ENCODE measurements around the gene GRM1. TPM values are rescaled to one million over a fixed set of nuclear protein-coding genes. Genes with fewer than 3 reads are reported as not detected.

GRM1 gene
- total and polyA plus RNA-seq, 2 donors (not counting 1 experiment from before 2014, with no cell fraction given), result not detected

DNA sequence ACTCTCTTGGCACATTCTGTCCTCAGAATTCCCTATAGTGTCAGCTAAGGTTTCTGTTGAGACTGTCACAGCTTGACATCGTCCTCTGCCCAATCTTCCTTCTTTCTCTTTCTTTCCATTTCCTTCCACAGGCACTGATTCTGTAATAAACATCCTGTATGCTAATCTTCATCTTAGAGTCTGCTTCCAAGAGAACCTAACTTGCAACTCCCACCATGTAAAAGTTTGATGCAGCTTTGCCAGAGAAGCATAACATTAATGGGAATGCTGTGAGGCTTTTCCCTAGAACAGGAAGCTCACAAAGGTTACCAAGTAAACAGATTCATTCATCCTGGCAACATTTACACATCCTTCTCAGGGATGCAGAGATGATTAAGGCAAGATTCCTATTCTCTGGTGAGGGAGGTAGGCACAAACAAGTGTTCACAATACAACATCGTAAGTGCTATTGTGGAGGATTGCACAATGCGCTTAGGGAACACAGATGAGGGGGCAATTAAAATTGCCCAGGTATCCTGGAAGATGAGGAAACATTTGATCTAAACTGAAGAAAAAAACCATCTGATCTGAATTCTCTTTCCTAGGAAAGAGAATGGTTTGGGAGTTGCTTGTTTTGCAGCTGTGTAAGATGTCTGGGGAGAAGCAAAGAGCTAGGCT lies 74.7 kb downstream of the GRM1 start:
- ATAC-seq (ENCODE audit: low read depth), result no peak
- TF ChIP-seq, protein P1, sequence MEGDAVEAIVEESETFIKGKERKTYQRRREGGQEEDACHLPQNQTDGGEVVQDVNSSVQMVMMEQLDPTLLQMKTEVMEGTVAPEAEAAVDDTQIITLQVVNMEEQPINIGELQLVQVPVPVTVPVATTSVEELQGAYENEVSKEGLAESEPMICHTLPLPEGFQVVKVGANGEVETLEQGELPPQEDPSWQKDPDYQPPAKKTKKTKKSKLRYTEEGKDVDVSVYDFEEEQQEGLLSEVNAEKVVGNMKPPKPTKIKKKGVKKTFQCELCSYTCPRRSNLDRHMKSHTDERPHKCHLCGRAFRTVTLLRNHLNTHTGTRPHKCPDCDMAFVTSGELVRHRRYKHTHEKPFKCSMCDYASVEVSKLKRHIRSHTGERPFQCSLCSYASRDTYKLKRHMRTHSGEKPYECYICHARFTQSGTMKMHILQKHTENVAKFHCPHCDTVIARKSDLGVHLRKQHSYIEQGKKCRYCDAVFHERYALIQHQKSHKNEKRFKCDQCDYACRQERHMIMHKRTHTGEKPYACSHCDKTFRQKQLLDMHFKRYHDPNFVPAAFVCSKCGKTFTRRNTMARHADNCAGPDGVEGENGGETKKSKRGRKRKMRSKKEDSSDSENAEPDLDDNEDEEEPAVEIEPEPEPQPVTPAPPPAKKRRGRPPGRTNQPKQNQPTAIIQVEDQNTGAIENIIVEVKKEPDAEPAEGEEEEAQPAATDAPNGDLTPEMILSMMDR (IDR thresholded peaks at IDR 0.05), result no peak
- no peak for TF ChIP-seq EZH2 (IDR thresholded peaks at IDR 0.05; ENCODE audit: borderline replicate concordance, insufficient read depth, low read depth, low read length, poor library complexity, severe bottlenecking)
- DNase-seq, result no peak
- Mint-ChIP-seq H3K27me3 (no peaks in the 10 kb centered on the region), H3K4me3 (no peak overlapping the region), H3K27ac (no peak overlapping the region), H3K9me3 (ENCODE audit: insufficient read depth) (no peaks in the 10 kb centered on the region), H3K4me1 (no peaks in the 10 kb centered on the region)
- intact Hi-C loops (cut with micrococcal nuclease), result no loop called here
- Histone ChIP-seq H3K27ac (ENCODE audit: low read length in 2 of 2) (no peak overlapping the region), H2AFZ (ENCODE audit: insufficient read depth, low read depth, low read length, poor library complexity, severe bottlenecking) (no peak overlapping the region), H3K4me2 (replicated peaks; ENCODE audit: low read depth, low read length, poor library complexity, severe bottlenecking) (no peak overlapping the region), H3K27me3 (replicated peaks in 1 of 4; ENCODE audit: control extremely low read depth in 1 of 4, control insufficient read depth in 3 of 4, insufficient read depth in 4 of 4, low read length in 3 of 4) (no peaks in the 10 kb centered on the region), H4K20me1 (ENCODE audit: control insufficient read depth, insufficient read depth, low read length, poor library complexity, severe bottlenecking) (no peaks in the 10 kb centered on the region), H3K79me2 (ENCODE audit: control insufficient read depth, insufficient read depth, low read length) (no peaks in the 10 kb centered on the region), H3K4me3 (ENCODE audit: control extremely low read depth in 1 of 5, extremely low read depth in 1 of 5, insufficient read depth in 1 of 5, low read depth in 2 of 5, low read length in 4 of 5) (no peak overlapping the region), H3K4me1 (ENCODE audit: control insufficient read depth in 2 of 2, insufficient read depth in 2 of 2, low read length in 2 of 2) (no peaks in the 10 kb centered on the region), H3K9ac (ENCODE audit: low read length) (no peak overlapping the region), H3K36me3 (replicated peaks in 1 of 2; ENCODE audit: control extremely low read depth in 1 of 2, control insufficient read depth in 1 of 2, extremely low read depth in 1 of 2, insufficient read depth in 2 of 2, low read length in 1 of 2) (no peaks in the 10 kb centered on the region), H3K9me3 (ENCODE audit: control extremely low read depth in 1 of 3, control insufficient read depth in 2 of 3, insufficient read depth in 1 of 3, low read length in 2 of 3) (no peaks in the 10 kb centered on the region)
- ChIA-PET POLR2A (no interaction called here), CTCF (no interaction called here)
- 13% methylated on average over 1 of the region's 3 CpGs for WGBS (ENCODE audit: insufficient coverage)

DNA sequence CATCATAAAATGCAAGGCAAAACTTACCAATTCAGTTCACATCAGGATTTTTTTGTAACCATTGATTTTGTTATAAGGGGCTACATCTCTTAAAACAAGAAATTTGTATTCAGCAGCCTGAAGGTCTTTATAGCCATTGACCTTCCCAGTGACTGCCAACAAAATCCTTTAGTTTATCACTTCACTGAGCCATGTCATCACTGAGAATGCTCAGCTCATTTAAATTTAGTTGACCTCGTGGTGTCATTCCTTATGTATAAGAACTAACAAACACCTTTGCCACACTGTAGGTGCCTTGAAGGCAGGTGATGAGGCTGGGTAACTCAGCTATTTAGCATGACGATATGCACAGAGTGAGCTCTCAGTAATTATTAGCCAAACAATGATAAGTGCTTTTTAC lies 77.7 kb downstream of the GRM1 start:
- no peaks in the 10 kb centered on the region for H3K4me1 ChIP-seq (ENCODE audit: control insufficient read depth in 2 of 2, insufficient read depth in 2 of 2, low read length in 2 of 2)
- intact Hi-C loops (cut with micrococcal nuclease), result no loop called here
- DNase-seq (no peak), ATAC-seq (ENCODE audit: low read depth) (no peak)
- TF ChIP-seq EZH2 (IDR thresholded peaks at IDR 0.05; ENCODE audit: borderline replicate concordance, insufficient read depth, low read depth, low read length, poor library complexity, severe bottlenecking), result no peak
- TF ChIP-seq, protein P1 (IDR thresholded peaks at IDR 0.05), result no peak
- H4K20me1 ChIP-seq (ENCODE audit: control insufficient read depth, insufficient read depth, low read length, poor library complexity, severe bottlenecking), result no peaks in the 10 kb centered on the region
- Mint-ChIP-seq H3K9me3 (ENCODE audit: insufficient read depth) (no peaks in the 10 kb centered on the region), H3K4me3 (no peak overlapping the region), H3K27me3 (no peaks in the 10 kb centered on the region), H3K4me1 (no peaks in the 10 kb centered on the region), H3K27ac (no peak overlapping the region)
- H3K4me3 ChIP-seq (ENCODE audit: control extremely low read depth in 1 of 5, extremely low read depth in 1 of 5, insufficient read depth in 1 of 5, low read depth in 2 of 5, low read length in 4 of 5), result no peak overlapping the region
- H3K27me3 ChIP-seq (replicated peaks in 1 of 4; ENCODE audit: control extremely low read depth in 1 of 4, control insufficient read depth in 3 of 4, insufficient read depth in 4 of 4, low read length in 3 of 4), result no peaks in the 10 kb centered on the region
- no peak overlapping the region for H2AFZ ChIP-seq (ENCODE audit: insufficient read depth, low read depth, low read length, poor library complexity, severe bottlenecking)
- ChIA-PET POLR2A (no interaction called here), CTCF (no interaction called here)
- H3K36me3 ChIP-seq (replicated peaks in 1 of 2; ENCODE audit: control extremely low read depth in 1 of 2, control insufficient read depth in 1 of 2, extremely low read depth in 1 of 2, insufficient read depth in 2 of 2, low read length in 1 of 2), result no peaks in the 10 kb centered on the region
- no peak overlapping the region for H3K27ac ChIP-seq (ENCODE audit: low read length in 2 of 2)
- H3K9ac ChIP-seq (ENCODE audit: low read length), result no peak overlapping the region
- WGBS (ENCODE audit: insufficient coverage), result no CpG with 5 or more reads among the region's 2 CpGs
- H3K9me3 ChIP-seq (ENCODE audit: control extremely low read depth in 1 of 3, control insufficient read depth in 2 of 3, insufficient read depth in 1 of 3, low read length in 2 of 3), result peaks cover 0 to 6% (median 0%) of the 10 kb centered on the region in 3 donors
- H3K4me2 ChIP-seq (replicated peaks; ENCODE audit: low read depth, low read length, poor library complexity, severe bottlenecking), result no peak overlapping the region
- no peaks in the 10 kb centered on the region for H3K79me2 ChIP-seq (ENCODE audit: control insufficient read depth, insufficient read depth, low read length)

Data from B cell (primary cell).